ENCODE measurements around the gene MTMR2. TPM values are rescaled to one million over a fixed set of nuclear protein-coding genes. Genes with fewer than 3 reads are reported as not detected.
"Not testable (repeated sequence)": the region's sequence is repeated elsewhere in the genome, so short reads cannot be mapped to it uniquely, and the experiment has no call there.

The MTMR2 gene
- total and polyA plus RNA-seq, 12 donors, result 7.8 to 23.1 (median 20.0) TPM

DNA sequence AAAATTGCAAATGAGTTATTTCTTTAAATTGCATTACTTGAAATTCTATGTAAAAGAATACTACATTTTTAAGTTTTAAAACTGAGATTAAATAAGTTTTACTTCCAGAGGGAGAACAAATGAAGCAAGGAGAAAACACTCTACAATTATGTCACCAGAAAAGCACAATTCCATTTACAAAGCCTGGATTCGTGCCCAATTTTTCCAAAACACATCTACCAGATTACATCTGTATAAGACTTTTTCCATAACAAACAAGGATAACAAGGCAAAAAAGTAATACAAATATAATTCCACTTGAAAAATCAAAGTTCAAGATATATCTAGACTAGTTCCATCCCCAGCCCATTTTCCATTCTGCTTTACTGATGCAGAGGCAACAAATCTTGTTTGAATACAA is 40.5 kb downstream of the MTMR2 start:
- Histone ChIP-seq H3K9me3 (no peaks in the 10 kb centered on the region), H3K4me3 (no peak overlapping the region), H3K4me1 (peaks cover 0 to 22% (median 4%) of the 10 kb centered on the region in 9 donors), H3K27me3 (no peaks in the 10 kb centered on the region), H3K36me3 (peaks cover 0 to 60% (median 5%) of the 10 kb centered on the region in 9 donors), H3K27ac (peak overlapping the region in 1 of 10 donors; percentile 22)
- ATAC-seq, result no peak
- WGBS, 2 donors, result 54 to 64% methylated on average over 1 of the region's 1 CpG
- TF ChIP-seq, protein P1, sequence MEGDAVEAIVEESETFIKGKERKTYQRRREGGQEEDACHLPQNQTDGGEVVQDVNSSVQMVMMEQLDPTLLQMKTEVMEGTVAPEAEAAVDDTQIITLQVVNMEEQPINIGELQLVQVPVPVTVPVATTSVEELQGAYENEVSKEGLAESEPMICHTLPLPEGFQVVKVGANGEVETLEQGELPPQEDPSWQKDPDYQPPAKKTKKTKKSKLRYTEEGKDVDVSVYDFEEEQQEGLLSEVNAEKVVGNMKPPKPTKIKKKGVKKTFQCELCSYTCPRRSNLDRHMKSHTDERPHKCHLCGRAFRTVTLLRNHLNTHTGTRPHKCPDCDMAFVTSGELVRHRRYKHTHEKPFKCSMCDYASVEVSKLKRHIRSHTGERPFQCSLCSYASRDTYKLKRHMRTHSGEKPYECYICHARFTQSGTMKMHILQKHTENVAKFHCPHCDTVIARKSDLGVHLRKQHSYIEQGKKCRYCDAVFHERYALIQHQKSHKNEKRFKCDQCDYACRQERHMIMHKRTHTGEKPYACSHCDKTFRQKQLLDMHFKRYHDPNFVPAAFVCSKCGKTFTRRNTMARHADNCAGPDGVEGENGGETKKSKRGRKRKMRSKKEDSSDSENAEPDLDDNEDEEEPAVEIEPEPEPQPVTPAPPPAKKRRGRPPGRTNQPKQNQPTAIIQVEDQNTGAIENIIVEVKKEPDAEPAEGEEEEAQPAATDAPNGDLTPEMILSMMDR (IDR thresholded peaks at IDR 0.05), result no peak
- intact Hi-C loops (cut with DNase I), result no loop called here
- DNase-seq, result peak in 1 of 2 donors; percentile 16

DNA sequence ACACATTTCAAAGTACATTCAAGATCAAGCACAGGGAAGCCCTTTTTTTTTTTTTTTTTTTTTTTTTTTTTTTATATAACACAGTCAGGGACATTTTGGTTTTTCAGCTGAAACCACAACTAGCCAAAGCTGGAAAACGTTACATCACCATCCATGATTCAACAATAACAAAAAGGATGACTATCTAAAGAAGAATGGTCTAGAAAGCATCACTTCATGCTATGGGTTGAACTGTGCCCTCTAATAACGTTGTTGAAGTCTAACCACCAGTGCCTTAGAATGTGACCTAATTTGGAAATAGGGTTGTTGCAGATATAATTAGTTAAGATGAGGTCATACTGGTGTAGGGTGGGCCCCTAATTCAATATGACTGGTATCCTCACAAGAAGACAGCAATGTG is 46.6 kb downstream of the MTMR2 start:
- H3K4me3 ChIP-seq, result no peak overlapping the region
- no peaks in the 10 kb centered on the region for H3K4me1 ChIP-seq

DNA sequence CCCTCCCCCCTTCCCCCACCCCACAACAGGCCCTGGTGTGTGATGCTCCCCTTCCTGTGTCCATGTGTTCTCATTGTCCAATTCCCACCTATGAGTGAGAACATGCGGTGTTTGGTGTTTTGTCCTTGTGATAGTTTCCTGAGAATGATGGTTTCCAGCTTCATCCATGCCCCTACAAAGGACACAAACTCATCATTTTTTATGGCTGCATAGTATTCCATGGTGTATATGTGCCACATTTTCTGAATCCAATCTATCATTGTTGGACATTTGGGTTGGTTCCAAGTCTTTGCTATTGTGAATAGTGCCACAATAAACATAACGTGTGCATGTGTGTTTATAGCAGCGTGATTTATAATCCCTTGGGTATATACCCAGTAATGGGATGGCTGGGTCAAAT is 53.0 kb downstream of the MTMR2 start:
- H3K9me3 ChIP-seq; H3K4me1 ChIP-seq; H3K27ac ChIP-seq; DNase-seq; H3K27me3 ChIP-seq; H3K4me3 ChIP-seq; ATAC-seq; intact Hi-C loops (cut with DNase I); H3K36me3 ChIP-seq: not testable (repeated sequence)
- WGBS, 2 donors, result 92 to 93% methylated on average over 3 of the region's 3 CpGs

More for the DNA sequence above, 46.6 kb downstream of the MTMR2 start:
- H3K36me3 ChIP-seq, result peaks cover 0 to 53% (median 0%) of the 10 kb centered on the region in 9 donors
- intact Hi-C loops (cut with DNase I), result no loop called here
- H3K27ac ChIP-seq, result no peak overlapping the region
- no peaks in the 10 kb centered on the region for H3K27me3 ChIP-seq
- no peak for DNase-seq
- H3K9me3 ChIP-seq, result no peaks in the 10 kb centered on the region
- TF ChIP-seq, protein P1 (IDR thresholded peaks at IDR 0.05), result no peak
- no peak for ATAC-seq
- WGBS, 2 donors, result 88 to 93% methylated on average over 2 of the region's 2 CpGs

DNA sequence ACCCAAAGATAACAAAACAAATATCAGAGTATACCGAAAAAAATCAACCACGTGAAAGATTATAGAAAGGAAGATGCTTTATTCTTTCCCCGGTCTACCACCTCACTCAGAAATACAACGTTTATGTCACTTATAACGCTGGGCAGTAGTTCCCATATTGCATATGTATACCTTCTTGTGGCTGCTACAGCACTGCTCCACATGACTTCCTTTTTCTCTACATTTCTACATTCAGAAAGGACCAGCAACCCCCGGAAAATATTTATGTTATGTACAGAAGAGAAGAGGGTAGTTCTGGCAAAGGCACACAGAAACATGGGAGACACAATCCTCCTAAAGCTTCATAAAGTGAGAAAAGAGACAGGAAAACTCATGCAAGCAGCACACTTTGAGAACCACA is 56.8 kb downstream of the MTMR2 start:
- DNase-seq, result no peak
- Histone ChIP-seq H3K27me3 (no peaks in the 10 kb centered on the region), H3K36me3 (peaks cover 0 to 36% (median 7%) of the 10 kb centered on the region in 9 donors), H3K4me3 (no peak overlapping the region), H3K27ac (no peak overlapping the region), H3K4me1 (no peaks in the 10 kb centered on the region), H3K9me3 (no peaks in the 10 kb centered on the region)
- intact Hi-C loops (cut with DNase I), result no loop called here
- no peak for ATAC-seq
- 91 to 94% methylated on average over 6 of the region's 6 CpGs for WGBS, 2 donors
- TF ChIP-seq, protein P1 (IDR thresholded peaks at IDR 0.05), result no peak

DNA sequence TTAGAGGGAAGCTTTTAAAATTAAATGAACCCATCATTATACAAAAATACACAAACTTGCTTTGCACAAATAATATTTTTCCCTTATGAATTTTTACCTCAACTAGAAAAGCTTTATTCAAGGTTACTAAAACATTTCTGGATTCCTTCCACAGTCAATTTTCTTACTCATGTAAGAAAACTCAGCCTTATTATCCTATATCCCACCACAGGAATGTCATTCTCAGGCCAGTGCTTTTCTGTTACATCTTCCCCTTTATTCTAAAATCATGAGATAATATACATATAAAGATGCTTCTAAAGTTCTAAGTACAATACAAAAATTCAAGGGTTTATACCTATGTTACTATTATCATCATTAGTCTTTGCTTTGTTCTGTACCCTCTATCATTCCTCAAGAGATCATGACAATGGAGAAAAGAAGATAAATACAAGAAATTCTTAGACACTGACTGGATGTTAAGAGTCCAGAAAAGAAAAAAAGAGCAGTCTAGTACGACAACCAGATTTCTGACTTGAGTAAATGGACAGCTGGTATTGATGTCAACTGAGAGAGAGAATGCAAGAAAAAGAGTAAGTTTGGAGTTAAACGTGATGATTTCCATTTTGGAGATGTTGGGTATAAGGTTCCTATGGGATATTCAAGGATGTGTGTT is 60.3 kb downstream of the MTMR2 start:
- ATAC-seq (no peak), DNase-seq (no peak)
- H3K27me3 ChIP-seq, result no peaks in the 10 kb centered on the region
- no peaks in the 10 kb centered on the region for H3K4me1 ChIP-seq
- no peak overlapping the region for H3K27ac ChIP-seq
- H3K9me3 ChIP-seq, result no peaks in the 10 kb centered on the region
- TF ChIP-seq, protein P1 (IDR thresholded peaks at IDR 0.05), result no peak
- H3K4me3 ChIP-seq, result no peak overlapping the region
- WGBS, 2 donors, result 85 to 87% methylated on average over 2 of the region's 2 CpGs
- intact Hi-C loops (cut with DNase I), result no loop called here
- H3K36me3 ChIP-seq, result peaks cover 0 to 71% (median 10%) of the 10 kb centered on the region in 9 donors

DNA sequence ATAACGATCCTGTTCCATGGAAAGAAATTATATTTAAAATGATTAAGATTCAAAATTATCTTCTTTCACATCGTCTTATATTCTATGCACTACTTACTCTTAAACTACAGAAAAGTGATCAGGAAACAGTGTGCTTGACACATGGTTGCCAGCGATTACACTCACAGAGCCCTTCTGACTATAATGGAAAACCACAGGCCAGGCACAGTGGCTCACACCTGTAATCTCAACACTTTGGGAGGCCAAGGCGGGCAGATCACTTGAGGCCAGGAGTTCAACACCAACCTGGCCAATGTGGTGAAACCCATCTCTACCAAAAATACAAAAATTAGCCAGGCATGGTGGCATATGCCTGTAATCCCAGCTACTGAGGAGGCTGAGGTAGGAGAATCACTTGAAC is 63.9 kb downstream of the MTMR2 start:
- H3K27me3 ChIP-seq; H3K4me3 ChIP-seq; ATAC-seq; DNase-seq; intact Hi-C loops (cut with DNase I); H3K9me3 ChIP-seq; H3K4me1 ChIP-seq; H3K27ac ChIP-seq: not testable (repeated sequence)
- WGBS, 2 donors, result 93 to 97% methylated on average over 4 of the region's 4 CpGs
- peaks cover 0 to 98% (median 14%) of the 10 kb centered on the region in 9 donors for H3K36me3 ChIP-seq

DNA sequence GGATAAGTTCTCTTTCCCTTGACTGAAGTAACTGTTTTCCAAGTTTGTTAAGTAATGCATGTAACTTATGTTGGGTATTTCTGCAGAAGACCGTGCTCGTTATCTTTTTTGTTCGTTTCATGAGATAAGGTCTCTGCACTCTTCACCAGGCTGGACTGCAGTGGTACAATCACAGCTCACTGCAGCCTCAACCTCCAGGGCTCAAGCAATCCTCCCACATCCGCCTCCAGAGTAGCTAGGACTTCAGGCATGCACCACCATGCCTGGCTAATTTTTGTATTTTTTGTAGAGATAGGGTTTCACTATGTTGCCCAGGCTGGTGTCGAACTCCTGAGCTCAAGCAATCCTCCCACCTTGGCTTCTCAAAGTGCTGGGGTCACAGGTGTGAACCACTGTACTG is 69.5 kb downstream of the MTMR2 start:
- intact Hi-C loops (cut with DNase I); ATAC-seq; H3K27ac ChIP-seq; DNase-seq; H3K4me1 ChIP-seq; H3K9me3 ChIP-seq; H3K27me3 ChIP-seq; H3K4me3 ChIP-seq: not testable (repeated sequence)
- 65 to 68% methylated on average over 5 of the region's 5 CpGs for WGBS, 2 donors
- H3K36me3 ChIP-seq, result peaks cover 0 to 86% (median 9%) of the 10 kb centered on the region in 9 donors
